Stimulated activated CD4-positive, alpha-beta T cell treated with anti-CD3 and anti-CD28 coated beads, TNF-alpha, amount 100 ng/mL, for 4 hours (primary cell): ENCODE measurements around the gene CROCC2.

ENCODE experiments used
- DNase-seq, 3 experiments: peaks; one replicate each; pipeline ENCODE4 v3.0.0-alpha.2; 2020; ENCODE audit warnings: low read depth in 3 of 3

The CROCC2 gene

DNA sequence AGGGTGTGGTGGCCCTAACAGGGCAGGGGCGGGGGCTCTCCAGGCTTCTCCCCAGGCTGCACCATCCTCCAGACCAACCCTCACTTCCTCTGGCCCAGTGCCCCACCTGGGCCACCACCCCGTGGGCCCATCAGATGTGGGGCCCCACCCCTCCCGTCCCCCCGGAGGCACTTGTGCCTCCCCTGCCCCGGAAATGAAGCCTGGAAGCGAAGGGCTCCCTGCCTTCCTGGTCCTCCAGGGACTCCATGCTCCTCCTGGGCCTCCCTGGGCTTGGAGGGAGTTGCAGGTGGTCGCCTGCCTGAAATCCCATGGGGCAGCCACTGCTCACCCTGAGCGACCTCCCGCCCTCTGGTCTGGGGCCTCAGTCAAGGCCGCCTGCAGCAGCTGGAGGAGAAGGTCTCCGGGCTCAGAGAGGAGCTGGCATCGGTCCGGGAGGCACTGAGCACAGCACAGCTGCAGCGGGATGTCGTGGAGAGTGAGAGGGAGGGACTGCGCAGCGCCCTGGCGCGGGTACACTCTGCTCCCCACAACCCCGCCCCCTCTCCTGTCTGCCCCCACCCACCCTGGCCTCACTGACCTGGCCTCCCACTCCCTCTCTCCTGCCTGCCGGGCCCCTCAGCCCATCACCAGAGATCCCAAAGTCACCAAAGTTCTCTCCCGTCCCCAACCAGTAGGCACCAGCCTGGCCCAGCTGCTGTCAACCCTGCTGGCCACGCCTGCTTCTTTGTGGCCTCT lies 28.0 kb downstream of the CROCC2 start:
- no peak for DNase-seq

- DNase-seq = no peak
Observed at GRCh38 chr2:240934701-240935102, 28.6 kb downstream of the CROCC2 start.

- no peak for DNase-seq
Observed at GRCh38 chr2:240935103-240935876, 29.2 kb downstream of the CROCC2 start.

GRCh38 chr2:240936106-240936505 lies 30.0 kb downstream of the CROCC2 start:
- DNase-seq = no peak

DNA sequence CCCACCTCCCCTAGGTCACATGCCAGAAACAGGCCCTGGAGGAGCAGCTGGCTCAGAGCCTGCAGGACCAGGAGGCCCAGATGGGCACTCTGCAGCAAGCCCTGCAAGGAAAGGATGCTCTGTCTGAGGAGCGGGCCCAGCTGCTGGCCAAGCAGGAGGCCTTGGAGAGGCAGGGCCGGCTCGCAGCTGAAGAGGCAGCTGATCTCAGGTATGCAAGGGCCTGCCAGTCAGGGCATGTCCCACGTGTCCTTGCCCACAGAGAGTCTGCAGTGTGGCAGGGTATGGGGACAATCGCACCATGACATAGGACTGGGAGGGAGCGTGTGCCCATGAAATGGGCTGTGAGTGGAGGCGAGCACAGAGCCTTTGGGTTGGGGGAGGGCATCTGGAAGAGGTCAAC lies 39.9 kb downstream of the CROCC2 start:
- no peak for DNase-seq

GRCh38 chr2:240946654-240947053 lies 40.5 kb downstream of the CROCC2 start:
- DNase-seq = no peak

GRCh38 chr2:240947176-240947575 lies 41.0 kb downstream of the CROCC2 start:
- no peak for DNase-seq

DNA sequence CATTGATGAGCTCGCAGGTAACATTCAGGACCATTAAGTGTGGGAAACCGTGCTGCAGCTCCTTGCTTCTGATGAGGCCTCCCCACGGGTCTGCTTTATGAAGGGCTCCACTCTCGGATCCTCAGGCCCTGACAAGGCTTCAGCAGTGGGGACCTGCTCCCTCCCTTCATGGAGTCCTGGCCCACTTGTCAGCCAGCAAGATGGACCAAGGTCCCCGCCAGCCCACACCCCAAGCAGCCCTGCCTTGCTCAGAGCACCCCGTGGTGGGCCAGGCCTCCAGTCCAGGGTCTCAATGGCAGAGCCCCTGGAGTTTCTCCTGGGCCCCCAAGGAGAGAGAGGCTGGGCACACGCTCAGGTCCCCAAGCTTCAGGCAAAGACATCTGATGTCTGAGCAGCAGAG lies 41.5 kb downstream of the CROCC2 start:
- DNase-seq = no peak

- no peak for DNase-seq
Observed at GRCh38 chr2:240948086-240948485, 42.0 kb downstream of the CROCC2 start.

DNA sequence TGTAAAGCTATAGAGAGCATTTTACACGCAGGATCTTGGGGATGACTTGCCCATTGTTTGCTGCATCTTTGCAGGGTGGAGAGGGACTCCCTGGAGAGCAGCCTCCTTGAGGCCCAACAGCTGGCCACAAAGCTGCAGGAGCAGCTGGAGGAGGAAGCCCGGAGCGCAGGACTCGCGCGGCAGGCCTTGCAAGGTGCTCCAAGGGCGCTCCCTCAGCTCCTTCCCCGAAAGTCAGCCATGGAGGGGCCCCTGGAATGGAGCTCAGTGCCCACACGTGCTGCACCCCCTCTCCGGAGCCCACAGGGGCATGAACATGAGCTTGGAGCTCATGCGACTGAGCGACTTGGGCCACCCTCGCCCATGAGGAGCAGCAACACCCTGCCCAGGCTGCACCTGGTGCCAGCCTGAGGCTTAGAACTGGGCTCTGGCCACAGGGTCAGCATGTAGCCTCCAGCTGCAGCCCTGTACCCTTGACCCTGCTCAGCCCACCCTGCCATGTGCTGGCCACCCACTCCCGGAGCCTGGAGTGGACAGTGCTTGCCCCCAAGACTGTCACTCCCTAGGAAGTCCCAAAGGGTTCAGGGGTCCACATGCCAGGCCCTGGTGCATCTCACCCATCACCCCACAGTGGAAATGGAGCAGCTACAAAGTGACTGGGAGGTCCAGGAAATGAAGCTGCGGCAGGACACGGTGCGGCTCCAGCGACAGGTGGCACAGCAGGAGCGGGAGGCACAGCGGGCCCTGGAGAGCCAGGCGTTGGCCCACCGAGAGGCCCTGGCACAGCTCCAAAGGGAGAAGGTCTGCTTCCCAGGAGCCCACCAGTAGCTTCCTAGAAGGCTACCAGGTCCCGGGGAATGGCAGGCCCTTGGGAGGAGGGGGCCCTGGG lies 43.0 kb downstream of the CROCC2 start:
- DNase-seq = no peak

DNA sequence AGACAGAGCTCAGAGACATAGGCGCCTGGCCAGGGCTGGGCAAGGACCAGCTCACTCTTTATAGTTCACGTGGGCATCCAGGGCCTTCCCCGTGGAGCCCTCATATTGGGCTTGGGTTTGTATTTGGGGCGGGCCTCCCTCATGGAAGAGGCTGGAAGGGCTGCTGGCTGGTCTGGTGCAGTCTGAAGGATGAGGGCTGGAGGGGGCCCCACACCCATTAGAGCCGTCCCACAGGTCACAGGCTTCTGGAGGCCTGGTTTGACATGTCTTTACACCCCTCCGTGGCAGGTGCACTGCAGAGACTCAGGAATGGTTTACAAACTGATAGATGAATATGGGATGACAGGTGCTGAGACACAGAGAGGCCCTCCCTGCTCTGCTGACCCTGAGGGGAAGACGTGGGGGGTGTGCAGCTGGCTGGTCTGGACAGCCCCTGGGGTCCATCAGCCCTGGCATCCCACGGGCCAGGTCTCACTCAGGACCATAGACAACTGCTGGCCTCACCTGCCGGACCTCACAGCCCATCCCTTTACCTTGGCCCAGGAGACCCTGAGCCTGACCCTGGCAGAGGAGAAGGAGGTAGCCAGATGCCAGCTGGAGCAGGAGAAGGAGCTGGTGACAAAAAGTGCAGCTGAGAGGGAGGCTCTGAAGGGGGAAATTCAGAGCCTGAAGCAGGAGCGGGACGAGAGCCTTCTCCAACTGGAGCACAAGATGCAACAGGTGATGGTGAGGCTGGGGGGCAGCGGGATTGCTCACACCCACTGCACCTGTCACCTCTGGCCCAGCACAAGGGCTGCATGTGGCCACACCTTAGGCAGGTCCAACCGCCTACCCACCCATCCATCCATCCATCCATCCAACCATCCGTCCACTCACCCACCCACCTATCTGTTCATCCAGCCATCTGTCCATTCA lies 43.9 kb downstream of the CROCC2 start:
- no peak for DNase-seq

GRCh38 chr2:240951045-240951594 lies 45.0 kb downstream of the CROCC2 start:
- no peak for DNase-seq

DNA sequence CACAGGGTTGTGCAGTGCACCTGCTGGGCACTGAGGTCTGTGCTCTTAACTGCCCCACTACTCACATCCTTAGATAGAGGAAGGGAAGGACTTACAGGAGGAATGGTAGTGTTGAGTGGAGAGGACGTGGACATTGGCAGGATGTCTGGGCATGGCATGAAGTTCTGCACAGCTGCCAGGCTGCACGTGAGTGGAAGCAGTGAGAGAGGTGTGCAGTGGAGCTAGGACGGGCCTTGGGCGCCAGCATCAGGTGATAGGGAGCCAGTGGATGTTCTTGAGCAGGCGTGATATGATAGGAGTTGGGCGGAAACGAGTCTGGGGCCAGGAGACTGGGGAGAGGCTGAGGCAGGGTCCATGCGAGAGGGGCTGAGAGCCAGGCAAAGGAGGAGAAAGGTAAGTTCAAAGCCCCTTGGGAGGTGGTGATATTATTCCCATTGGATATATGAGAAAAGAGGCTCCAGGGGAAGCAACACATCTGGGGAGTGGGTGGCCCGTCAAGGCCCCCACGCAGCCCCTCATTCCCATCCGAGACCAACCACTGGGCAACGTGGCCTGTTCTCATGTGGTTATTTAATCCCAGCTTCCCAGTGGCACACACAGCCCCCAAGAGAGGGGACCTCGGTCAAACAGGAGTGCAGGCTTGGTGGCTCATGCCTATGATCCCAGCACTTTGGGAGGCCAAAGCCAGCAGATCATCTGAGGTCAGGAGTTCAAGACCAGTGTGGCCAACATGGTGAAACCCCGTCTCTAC lies 46.5 kb downstream of the CROCC2 start:
- DNase-seq = no peak

DNA sequence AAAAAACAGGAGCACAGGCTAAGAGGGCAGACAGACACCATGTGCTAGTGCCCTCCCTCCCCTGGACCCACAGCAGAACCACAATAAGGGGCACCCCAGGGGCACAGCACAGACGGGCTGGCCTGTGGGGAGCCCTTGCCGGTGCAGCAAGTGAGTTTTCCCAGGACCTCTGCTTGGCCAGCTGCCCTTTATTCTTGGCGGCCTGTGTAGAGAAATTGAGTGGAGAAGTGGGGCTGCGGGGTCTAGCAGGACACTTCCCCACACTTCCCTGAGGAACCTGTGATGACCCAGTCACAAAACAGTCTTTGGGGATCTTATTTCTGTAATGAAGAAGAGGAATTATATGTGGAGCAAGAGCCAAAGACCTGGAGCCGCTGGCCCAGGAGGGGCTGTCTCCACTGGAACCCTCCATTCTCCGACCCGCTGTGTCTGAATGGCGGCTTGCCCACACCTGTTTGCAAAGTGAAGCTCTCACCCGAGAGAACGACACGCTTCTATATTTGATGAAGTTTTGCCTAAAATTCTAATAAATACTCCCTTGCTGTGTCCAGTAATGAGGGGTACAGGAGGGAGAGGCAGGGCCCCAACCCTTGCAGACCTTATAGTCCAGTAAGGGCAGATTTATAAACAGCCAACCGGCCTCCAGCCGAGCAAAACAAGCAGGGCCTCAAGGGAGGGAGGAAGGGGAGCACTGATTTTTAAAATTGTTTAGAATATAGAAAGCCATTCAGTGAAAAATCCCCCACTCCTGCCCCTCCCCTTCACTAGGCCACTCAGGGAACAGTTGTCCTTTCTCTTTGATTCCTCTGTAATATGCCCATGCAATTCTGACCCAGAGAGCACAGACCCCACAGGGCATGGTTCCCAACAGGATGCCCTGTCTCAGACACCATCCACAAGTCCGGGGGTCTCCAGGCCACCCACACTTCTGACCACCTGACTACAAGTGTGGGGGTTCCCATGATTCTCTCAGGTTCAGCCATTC lies 47.6 kb downstream of the CROCC2 start:
- DNase-seq = no peak

DNA sequence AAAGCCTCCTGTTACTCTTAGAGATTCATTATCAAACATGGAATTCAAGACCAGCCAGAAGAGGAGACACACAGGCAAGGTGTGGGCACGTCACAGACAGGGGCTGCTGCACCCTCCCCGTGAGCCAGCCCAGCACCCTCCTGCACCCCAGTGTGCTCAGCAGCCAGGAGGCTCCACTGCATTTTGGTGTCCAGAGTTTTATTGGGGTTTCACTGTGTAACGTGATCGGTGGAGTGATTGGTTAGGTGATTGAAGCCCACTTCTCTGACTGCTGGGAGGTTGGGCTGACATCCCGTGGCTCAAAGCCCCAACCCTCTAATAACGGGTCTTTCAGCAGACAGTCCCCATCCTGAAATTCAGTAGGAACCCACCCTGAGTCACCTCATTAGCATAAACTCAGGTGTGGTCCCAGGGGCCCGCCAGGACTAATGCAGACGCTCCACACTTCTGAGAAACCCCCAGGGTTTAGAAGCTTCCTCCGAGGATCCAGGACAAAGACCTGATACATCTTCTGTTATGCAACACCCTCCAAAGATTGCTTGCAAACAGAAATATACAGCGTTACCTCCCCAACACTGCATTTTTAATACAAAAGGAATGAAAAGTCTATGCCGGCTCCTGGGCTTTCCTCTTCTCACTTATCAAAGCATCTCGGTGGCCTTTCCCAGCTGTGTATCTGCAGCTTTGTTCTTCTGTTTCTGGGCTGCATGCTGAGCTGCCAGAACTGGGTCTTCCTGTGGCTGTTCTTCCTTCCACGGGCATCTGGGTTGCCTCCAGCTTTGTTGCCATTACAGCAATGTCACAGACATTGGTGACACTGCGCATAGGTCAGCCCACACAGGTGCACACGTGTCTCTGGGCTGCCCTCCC lies 48.5 kb downstream of the CROCC2 start:
- no peak for DNase-seq

DNA sequence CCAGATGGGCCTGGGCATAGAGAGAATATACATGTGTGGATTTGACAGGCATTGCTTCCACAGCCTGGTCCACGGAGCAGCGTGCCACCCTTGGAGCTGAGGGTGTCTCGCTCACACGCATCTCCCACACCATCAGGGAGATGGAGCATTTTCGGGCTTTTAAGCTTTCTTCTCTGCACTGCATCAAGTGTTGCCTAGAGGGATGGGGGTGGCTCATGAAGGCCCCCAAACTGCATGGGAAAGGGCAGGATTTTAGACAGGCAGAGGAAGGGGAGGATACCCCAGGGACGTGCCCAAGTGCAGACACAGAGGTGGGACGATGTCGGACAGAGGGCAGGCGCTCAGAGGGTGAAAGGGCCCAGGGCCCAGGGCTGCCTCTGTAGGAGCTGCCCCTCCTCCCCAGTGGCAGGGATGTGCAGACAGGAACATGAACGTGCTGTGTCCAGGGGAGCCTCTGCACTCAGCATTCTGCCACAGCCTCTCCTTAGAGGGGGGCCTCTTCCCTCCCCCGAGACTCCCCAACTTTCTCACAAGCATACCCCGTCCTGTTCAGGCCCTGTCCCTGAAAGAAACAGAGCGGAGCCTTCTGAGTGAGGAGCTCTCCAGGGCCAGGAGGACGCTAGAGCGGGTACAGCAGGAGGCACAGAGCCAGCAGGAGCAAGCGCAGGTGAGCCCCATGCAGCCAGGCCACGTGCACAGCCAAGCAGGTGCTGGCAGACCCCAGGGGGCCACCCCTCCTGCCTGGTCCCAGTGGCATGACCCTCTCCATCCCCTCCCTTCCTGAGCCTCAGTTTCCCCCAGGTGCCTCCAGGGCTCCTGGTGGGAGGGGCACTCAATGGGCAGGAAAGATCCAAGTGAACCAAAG lies 49.4 kb downstream of the CROCC2 start:
- DNase-seq = no peak
